Stimulated activated CD8-positive, alpha-beta memory T cell treated with anti-CD3 and anti-CD28 coated beads, Interleukin-7, amount 100 ng/mL, for 4 hours (primary cell): ENCODE results near the gene LHX1.

Experiments used
- DNase-seq, 2 donors: peaks; one replicate each; pipeline ENCODE4 v3.0.0-alpha.2; 2020; ENCODE audit warnings: low read depth in 2 of 2

The LHX1 gene

GRCh38 chr17:36937001-36937958, at the start of gene LHX1:
LHX1 (plus strand) TSS chr17:36937475; CDS start chr17:36938198, 723 bp downstream.
- DNase-seq: no peak

GRCh38 chr17:36888236-36888951, 48.9 kb upstream of the LHX1 start:
- no peak for DNase-seq

DNA sequence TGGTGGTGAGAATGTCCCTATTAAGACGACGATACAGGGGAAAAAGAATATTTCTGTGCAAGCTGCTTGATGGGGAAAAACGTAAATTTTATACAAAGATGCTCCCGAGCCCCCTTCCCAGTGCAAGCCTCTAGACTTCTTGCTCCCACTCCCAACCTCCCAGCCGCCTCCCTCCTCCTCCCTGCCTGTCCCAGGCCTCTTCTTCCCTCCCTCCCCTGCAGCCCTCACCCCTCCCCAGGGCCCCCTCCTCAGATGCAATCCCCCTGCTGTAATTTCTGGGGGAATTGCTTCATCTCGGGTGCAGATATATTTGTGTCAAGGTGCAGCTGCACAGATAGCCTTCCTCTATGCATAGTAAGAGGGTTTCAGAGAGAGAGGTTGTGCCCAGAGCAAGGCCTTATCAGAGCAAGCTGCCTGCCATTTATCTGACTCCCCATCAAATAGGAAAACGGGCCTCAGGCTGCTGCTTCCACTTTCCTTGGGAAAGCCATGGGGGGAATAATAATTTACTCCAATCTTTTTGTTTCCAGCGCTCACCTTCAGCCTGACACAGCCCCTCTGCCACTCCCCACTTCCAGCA, 47.4 kb upstream of the LHX1 start:
- DNase-seq: no peak

DNA sequence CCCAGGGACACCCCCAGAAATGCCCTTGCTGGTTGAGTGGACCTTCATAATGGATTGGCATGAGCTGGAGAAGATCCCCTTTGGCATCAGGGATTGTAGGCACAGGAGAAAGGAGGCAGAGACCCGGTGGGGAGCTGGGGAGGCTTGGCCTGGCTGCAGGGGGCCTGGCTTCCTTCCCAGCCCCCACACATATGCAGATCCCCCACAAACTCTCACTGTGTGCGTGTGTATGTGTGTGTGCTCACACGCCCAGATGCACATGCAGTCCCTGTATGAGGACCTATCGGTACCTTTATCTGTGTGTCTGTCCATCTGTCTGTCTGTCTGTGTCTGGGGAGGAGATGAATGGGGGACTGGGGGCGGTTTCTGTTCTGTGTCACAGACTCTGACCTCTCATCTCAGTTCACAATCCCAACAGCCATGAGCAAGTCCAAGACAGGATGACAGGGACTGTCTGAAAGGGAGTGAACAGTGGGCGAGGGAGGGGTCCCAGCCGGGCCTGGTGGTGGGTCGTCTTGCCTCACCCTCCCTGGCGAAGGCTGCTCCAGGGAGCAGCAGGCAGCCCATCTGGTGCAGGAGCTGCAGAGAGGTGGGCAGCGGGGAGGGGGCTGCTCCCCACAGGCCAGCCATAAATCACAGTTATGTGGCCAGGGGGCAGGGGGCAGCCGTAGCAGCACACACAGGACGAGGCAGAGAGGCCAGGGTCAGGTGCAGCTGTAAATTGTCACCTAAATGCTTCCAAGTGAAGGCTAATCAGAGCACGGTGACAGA, 46.7 kb upstream of the LHX1 start:
- DNase-seq: no peak

- no peak for DNase-seq
Measured at GRCh38 chr17:36892112-36892838, 45.0 kb upstream of the LHX1 start.

DNA sequence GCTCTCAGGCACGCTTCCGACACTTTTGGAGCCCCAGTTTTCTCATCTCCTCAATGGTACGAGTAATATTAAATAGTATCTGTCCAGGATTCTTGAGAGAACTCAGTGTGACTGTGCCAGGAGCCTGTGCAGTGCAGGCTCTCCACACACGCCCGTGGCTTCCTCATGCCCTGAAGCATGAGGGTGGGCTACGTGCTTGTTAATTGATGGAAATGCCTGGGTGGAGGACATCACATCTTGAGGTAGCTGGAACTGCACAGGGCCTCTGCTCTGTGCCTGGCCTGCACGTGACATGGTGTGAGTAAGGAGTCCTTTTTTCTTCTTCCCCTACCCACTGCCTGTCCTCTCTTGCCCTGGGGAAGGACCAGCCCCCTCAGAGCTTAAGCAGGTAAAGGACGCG, 43.1 kb upstream of the LHX1 start:
- DNase-seq: no peak

GRCh38 chr17:36894925-36895324, 42.4 kb upstream of the LHX1 start:
- DNase-seq: no peak

DNA sequence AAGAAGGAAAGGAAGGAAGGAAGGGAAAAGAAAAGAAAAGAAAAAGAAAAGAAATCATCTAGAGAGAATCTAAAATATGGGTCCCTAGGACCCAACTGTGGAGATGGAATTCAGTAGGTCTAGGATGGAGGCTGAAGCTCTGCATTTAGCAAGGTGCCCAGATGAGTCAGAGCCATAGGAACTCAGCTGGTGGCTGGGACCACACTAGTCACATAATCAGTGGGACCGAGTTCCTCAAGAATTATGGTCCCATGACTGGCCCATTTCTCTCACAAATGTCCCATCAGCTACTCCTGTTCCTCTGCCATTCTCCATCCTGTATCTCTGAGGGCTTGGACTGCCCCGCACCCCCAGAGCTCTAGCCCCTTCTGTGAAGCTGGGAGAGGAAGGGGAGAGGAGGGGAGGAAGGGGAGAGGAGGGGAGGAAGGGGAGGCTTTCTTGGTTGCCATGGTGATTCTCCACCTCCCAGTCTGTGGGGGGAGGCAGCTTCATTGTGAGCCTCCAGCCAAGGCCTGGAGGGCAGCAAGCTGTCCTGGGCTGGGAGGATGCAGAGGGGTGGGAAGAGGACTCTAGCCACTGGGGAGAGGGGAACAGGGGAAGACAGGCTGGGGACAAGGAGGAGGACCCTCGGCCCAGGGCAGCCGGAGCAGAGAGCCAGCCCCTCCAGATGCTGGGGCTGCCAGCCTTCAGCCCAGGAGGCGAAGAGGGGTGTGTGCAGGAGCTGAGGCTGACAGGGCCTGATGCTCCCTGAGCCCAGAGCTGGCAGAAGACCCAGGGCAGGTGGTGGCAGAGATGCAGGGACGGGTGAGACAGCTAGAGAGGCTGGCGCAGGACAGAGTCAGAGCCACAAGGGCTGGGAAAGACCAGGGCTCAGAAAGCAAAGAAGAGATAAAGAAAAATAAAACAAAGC, 37.8 kb upstream of the LHX1 start:
- no peak for DNase-seq

- no peak for DNase-seq
Measured at GRCh38 chr17:36900160-36900512, 37.1 kb upstream of the LHX1 start.

GRCh38 chr17:36901506-36901905, 35.8 kb upstream of the LHX1 start:
- DNase-seq: no peak

- DNase-seq: no peak
Measured at GRCh38 chr17:36907407-36907806, 29.9 kb upstream of the LHX1 start.

DNA sequence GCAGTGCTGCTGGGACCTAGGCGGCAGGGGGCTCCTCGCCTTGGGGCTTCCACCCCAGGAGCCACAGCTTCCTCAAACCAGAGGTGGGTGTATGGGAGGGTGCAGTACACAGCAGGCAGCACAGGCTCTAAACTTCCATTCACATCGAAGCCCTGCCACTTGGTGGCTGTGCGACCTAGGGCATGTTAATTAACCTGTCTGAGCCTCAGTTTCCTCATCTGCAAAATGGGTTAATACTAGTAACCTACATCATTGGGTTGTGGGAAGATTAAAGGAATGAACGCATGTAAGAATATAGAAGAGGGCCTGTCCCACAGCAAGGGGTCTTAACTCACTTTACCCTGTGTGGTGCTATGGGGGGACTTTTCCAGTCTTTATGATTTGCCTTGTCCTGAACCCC, 26.8 kb upstream of the LHX1 start:
- no peak for DNase-seq

DNA sequence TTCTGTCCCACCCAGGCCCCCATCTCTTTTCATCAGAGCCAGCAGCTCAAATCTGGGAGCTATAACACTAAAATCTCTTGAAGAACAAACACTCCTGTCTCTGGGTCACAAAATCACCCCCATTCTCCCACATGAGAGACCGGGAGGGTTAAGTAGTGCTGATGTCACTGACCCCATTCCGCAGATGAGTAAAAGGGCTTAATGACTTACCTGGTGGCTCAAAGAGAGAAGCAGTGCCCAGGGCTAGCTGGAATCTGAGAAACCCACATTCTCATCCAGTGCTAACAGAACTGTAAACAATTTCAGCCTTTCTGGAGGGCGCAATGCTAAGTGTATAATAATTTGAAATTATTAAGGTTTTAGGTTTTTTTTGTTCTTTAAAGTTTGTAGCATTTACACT, 26.3 kb upstream of the LHX1 start:
- no peak for DNase-seq

- DNase-seq: no peak
Measured at GRCh38 chr17:36913132-36913531, 24.1 kb upstream of the LHX1 start.

DNA sequence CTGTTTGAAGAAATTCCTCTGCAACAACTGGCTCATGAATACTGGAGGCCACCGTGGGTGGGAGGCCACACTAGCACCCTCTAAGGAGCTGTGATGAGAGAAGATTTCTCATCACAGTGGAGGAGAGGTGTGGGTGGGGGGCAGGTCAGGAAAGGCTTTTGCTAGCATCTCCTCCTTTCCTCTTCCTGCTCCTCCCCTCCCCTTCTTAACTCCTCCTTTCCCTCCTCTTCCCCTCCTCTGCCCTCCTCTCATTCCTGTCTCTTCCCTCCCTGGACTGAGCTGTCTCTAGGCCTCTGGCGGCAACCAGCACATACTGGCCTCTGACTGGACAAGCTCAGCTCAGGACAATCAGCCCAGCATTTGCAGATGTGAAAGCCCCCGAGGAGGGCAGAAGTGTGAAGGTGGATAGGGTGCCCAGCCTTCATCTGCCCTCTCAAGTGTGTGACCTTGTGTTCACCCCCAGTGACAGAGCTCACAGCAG, 19.0 kb upstream of the LHX1 start:
- no peak for DNase-seq

DNA sequence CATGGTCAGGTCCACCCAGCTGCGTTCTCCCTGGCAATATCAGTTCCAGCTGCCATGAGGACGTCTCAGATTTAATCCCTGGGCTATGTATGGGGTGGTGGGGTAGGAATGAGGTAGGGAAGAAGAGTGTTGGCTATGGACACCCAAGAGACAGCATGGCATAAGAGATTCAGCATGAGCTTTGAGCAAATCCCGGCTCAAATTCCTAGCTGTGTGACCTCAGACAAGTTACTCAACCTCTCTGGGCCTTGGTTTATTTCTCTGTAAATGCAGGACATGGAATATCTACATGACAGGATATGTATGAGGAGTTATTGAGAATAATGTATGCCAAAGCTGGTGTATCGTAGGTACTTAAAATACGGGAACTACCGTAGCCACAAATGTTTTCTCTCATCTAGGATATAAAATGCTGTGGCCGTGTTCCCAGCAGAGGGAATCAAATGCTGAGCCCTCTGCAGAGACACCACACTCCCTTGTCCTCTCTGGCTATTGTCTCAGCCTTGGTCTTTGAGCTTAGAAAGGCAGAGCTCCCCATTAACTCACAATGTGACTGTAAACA, 17.8 kb upstream of the LHX1 start:
- DNase-seq: no peak

GRCh38 chr17:36920032-36921005, 17.0 kb upstream of the LHX1 start:
- DNase-seq: no peak

DNA sequence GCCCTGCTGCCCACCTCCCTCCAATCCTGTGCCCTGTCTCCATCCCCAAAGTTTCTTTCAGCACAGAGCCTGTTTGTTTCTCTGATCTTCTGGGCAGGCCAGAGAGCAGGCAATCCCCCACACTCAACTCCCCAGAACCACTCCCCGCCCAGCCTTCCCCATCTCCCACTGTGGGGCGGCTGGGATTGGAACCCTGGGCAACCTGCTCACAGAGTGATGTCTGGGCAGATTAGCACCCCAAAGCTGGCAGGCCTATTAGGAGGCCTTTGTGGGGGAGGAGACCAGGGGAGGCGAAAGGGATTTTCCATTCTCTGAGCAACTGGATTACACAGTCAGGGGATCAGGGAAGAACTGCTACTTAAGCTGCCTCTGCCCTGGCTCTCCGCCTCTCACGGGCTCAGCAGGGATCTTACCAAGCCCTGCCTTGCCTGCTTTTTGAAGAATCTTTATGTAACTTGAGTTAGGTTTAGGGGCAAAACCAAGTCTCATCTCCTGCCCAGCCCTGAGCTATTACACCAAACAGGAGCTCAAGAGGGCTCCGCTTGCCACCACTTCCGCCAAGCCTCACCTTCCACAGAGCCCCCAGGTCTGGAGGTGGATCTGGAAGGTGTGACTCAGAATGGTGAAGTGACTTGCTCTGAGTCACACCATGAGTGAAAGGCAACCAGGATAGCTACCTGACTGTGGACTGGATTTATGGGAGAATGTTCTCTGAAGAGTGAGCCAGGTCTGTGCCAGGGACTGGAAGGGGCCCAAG, 16.0 kb upstream of the LHX1 start:
- peak; percentile 43 to 48 for DNase-seq
